HUES6 (cell line): ENCODE results near the gene FOXO6.
A peak's percentile ranks its signal among the peaks of the same experiment; 100 is the strongest.

ENCODE experiments used
- H3K27ac ChIP-seq: 2 replicates; pipeline ENCODE4 v1.7.0; 2013; ENCODE audit warnings: low read depth, mild to moderate bottlenecking, low read length, inconsistent platforms
- H3K27me3 ChIP-seq: 2 replicates; pipeline ENCODE4 v1.6.1; 2013; ENCODE audit warnings: low read length; ENCODE audit not compliant: control insufficient read depth, insufficient read depth
- H3K36me3 ChIP-seq: 2 replicates; pipeline ENCODE4 v1.6.1; 2013; ENCODE audit warnings: low read length; ENCODE audit not compliant: control insufficient read depth, insufficient read depth
- H3K4me1 ChIP-seq: 2 replicates; pipeline ENCODE4 v1.6.1; 2013; ENCODE audit warnings: low read length; ENCODE audit not compliant: control insufficient read depth, insufficient read depth
- H3K4me3 ChIP-seq: 2 replicates; pipeline ENCODE4 v1.5.1; 2013; ENCODE audit warnings: low read depth, low read length
- H3K9ac ChIP-seq: one replicate; pipeline ENCODE4 v1.6.1; 2013; ENCODE audit warnings: mild to moderate bottlenecking, low read length
- H3K9me3 ChIP-seq: 2 replicates; pipeline ENCODE4 v1.6.1; 2013; ENCODE audit warnings: low read depth, low read length; ENCODE audit not compliant: control insufficient read depth, insufficient read depth

Gene FOXO6

DNA sequence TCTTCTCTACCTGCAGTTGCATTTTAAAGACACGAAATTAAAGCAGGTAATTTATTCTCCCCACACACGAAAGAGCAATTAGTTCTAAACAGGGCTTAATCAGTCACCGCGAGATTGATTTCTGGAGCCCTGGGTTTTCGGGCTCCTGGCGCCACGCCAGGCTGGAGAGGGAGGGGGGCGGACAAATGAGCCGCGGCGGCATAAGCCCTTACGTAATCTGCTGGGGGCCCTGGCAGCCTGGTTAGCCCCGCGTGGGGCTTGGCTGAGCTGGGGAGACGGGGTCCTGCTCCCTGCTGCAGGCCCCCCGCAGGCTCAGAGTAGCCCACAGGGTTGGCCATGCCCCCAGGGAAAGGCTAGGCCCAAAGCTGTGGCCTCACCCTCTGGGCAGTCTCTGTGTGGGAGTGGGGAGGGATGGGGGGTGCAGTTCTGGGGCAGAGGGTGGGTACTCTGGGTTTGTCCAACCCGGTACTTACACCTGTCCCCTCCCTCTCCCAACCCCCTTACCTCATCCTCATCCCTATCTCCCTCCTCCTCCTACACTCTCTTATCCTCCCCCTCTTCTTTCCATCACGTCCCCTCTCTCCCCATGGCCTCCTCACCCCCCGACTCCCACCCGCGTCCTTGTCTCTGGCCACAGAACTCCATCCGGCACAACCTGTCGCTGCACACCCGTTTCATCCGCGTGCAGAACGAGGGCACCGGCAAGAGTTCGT is 19.9 kb downstream of the FOXO6 start:
- H3K4me1 ChIP-seq = peaks cover 20% of the 10 kb centered on the region
- H3K27ac ChIP-seq = no peak overlapping the region
- peak overlapping the region; percentile 78 for H3K4me3 ChIP-seq
- no peak overlapping the region for H3K9ac ChIP-seq
- H3K9me3 ChIP-seq = no peaks in the 10 kb centered on the region
- H3K36me3 ChIP-seq = no peaks in the 10 kb centered on the region
- peaks cover 86% of the 10 kb centered on the region for H3K27me3 ChIP-seq

DNA sequence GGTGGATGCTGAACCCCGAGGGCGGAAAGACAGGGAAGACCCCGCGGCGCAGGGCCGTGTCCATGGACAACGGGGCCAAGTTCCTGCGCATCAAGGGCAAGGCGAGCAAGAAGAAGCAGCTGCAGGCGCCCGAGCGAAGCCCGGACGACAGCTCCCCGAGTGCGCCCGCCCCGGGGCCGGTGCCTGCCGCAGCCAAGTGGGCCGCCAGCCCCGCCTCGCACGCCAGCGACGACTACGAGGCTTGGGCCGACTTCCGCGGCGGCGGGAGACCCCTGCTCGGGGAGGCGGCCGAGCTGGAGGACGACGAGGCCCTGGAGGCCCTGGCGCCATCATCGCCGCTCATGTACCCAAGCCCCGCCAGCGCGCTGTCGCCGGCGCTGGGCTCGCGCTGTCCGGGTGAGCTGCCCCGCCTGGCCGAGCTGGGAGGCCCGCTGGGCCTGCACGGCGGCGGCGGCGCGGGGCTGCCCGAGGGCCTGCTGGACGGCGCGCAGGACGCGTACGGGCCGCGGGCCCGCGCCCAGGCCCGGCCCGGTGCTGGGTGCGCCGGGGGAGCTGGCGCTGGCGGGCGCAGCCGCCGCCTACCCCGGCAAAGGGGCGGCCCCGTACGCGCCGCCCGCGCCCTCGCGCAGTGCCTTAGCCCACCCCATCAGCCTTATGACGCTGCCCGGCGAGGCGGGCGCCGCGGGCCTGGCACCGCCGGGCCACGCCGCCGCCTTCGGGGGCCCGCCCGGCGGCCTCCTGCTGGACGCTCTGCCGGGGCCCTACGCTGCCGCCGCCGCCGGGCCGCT is 20.7 kb downstream of the FOXO6 start:
- no peaks in the 10 kb centered on the region for H3K36me3 ChIP-seq
- H3K4me1 ChIP-seq = peaks cover 24% of the 10 kb centered on the region
- H3K27ac ChIP-seq = no peak overlapping the region
- H3K27me3 ChIP-seq = peaks cover 86% of the 10 kb centered on the region
- no peak overlapping the region for H3K9ac ChIP-seq
- H3K4me3 ChIP-seq = peak overlapping the region; percentile 78
- no peaks in the 10 kb centered on the region for H3K9me3 ChIP-seq

DNA sequence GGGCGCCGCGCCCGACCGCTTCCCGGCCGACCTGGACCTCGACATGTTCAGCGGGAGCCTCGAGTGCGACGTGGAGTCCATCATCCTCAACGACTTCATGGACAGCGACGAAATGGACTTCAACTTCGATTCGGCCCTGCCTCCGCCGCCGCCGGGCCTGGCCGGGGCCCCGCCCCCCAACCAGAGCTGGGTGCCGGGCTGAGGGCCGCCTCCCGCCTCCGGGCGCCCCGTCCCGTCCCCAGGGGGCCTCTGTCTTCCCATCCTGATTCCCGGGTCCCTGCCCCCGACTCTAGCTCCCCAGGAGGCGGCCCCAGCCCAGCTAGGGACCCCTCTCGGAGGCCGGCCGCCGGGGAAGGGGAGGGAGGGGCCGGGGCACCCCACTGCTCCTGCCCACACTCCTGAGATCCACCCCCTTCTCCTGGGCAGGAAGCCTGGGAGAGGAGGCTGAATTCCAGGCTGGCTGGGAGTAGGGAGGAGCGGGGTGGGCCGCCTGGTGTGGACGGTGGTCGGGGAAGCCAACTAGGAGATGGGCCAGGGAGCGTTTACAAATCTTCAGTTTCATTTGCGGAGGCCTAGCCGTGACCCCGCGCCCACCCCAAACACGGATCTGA is 21.4 kb downstream of the FOXO6 start:
- no peaks in the 10 kb centered on the region for H3K36me3 ChIP-seq
- peaks cover 87% of the 10 kb centered on the region for H3K27me3 ChIP-seq
- no peak overlapping the region for H3K27ac ChIP-seq
- H3K9ac ChIP-seq = no peak overlapping the region
- peak overlapping the region; percentile 78 for H3K4me3 ChIP-seq
- no peaks in the 10 kb centered on the region for H3K9me3 ChIP-seq
- peaks cover 31% of the 10 kb centered on the region for H3K4me1 ChIP-seq

- Histone ChIP-seq H3K9ac (no peak overlapping the region), H3K9me3 (no peaks in the 10 kb centered on the region), H3K27me3 (peaks cover 83% of the 10 kb centered on the region), H3K4me3 (peak overlapping the region; percentile 78), H3K4me1 (peaks cover 38% of the 10 kb centered on the region), H3K36me3 (no peaks in the 10 kb centered on the region), H3K27ac (no peak overlapping the region)
Measured at GRCh38 chr1:41383094-41383852, 22.0 kb downstream of the FOXO6 start.

DNA sequence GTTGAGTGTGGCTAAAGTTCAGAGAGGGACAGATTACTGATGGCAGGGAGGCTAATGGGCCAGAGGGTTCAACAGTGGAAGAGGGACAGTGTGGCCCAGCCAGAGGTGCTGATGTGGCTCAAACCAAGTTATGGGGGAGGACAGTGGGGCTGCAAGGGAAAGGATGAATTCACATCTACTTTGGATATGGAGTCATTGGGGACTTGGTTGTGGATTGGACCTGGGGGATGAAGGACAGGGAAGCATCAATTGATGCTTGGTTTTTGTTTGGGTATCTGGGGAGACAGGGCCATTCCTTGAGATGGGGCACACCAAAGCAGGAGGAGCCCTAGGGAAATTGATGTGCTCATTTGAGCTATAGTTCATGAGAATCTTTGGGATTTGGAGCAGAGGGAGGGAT is 23.3 kb downstream of the FOXO6 start:
- no peak overlapping the region for H3K4me3 ChIP-seq
- no peak overlapping the region for H3K9ac ChIP-seq
- H3K9me3 ChIP-seq = no peaks in the 10 kb centered on the region
- H3K27me3 ChIP-seq = peaks cover 80% of the 10 kb centered on the region
- H3K4me1 ChIP-seq = peaks cover 45% of the 10 kb centered on the region
- no peak overlapping the region for H3K27ac ChIP-seq
- H3K36me3 ChIP-seq = no peaks in the 10 kb centered on the region

DNA sequence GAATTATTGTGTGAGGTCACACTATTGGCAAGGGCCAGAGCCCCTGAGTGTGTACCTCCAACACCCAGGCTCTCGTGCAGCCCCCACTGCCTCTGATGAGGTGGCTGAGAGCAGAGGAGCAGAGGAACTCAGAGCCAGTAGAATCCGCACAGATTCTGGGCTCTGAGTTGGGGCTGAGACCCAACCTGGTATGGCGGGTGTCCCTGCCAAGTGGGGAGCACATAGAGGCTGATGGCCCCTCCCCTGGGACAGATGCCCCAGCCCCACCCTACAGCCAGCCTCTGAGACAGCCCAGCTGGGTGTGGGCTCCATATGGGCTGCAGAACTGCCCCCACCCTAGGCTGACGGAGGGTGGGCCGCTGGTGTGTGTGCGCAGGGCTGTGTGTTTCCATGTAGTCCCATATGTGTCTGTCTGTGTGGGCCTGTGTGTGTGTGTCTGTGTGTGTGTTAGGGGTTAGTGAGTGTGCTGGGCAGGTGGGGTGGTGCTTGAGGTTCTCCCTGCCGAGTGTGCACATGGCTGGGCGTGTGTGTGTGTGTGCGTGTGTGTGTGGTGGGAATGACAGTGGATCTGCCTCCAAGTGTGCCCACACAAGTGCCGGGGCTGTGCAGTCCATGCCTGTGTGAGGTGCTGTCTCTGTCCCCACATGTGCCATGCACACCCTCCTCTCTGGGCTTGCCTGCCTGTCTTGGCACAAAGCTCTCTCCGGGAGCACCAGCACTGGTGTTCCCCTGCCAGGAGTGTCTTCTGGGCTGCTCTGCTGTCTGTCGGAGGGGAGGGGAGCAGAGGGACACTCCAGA is 24.4 kb downstream of the FOXO6 start:
- H3K27me3 ChIP-seq = peaks cover 70% of the 10 kb centered on the region
- H3K9ac ChIP-seq = no peak overlapping the region
- peaks cover 42% of the 10 kb centered on the region for H3K4me1 ChIP-seq

GRCh38 chr1:41386196-41386663 is 25.0 kb downstream of the FOXO6 start:
- peaks cover 41% of the 10 kb centered on the region for H3K4me1 ChIP-seq
- no peak overlapping the region for H3K4me3 ChIP-seq
- H3K27me3 ChIP-seq = peaks cover 64% of the 10 kb centered on the region

More for the DNA sequence above, 24.4 kb downstream of the FOXO6 start:
- H3K9me3 ChIP-seq = no peaks in the 10 kb centered on the region
- no peaks in the 10 kb centered on the region for H3K36me3 ChIP-seq
- H3K4me3 ChIP-seq = no peak overlapping the region
- H3K27ac ChIP-seq = no peak overlapping the region

GRCh38 chr1:41387667-41388091 is 26.4 kb downstream of the FOXO6 start:
- Histone ChIP-seq H3K4me1 (peaks cover 47% of the 10 kb centered on the region), H3K9ac (no peak overlapping the region), H3K9me3 (no peaks in the 10 kb centered on the region), H3K36me3 (no peaks in the 10 kb centered on the region), H3K27me3 (peaks cover 51% of the 10 kb centered on the region), H3K4me3 (no peak overlapping the region), H3K27ac (no peak overlapping the region)

More at GRCh38 chr1:41386196-41386663, 25.0 kb downstream of the FOXO6 start:
- Histone ChIP-seq H3K36me3 (no peaks in the 10 kb centered on the region), H3K27ac (no peak overlapping the region), H3K9me3 (no peaks in the 10 kb centered on the region), H3K9ac (no peak overlapping the region)

DNA sequence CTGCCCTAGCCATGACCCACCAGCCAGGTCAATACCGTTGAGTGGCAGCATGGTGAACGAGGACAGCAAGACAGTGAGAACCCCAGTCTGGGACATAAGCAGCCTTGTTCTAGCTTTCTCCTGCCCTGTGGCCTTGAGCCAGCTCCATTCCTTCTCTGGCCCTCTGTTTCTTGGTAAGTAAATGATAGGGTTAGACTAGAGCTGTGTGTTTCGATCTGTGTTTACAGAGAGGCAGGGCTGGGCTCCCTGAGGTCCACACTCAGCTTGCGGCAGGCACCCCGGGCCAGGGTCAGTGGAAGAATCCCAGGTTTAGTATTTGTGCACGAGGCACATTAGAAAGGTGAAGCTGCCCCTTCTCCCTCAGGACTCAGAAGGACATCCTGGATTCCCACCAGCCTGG is 27.3 kb downstream of the FOXO6 start:
- Histone ChIP-seq H3K4me3 (no peak overlapping the region), H3K36me3 (no peaks in the 10 kb centered on the region), H3K9ac (no peak overlapping the region), H3K9me3 (no peaks in the 10 kb centered on the region), H3K27ac (no peak overlapping the region), H3K4me1 (peaks cover 45% of the 10 kb centered on the region), H3K27me3 (peaks cover 46% of the 10 kb centered on the region)

- Histone ChIP-seq H3K4me1 (peaks cover 40% of the 10 kb centered on the region), H3K27me3 (peaks cover 41% of the 10 kb centered on the region), H3K36me3 (no peaks in the 10 kb centered on the region), H3K27ac (no peak overlapping the region), H3K4me3 (no peak overlapping the region), H3K9ac (no peak overlapping the region), H3K9me3 (no peaks in the 10 kb centered on the region)
Measured at GRCh38 chr1:41389009-41389408, 27.8 kb downstream of the FOXO6 start.
